Amniotic stem cell (primary cell): Measurements from ENCODE around the gene TNFSF9.

Experiments used
- DNase-seq: peaks from one replicate; lab custom pipeline; 2025; lab: John Stamatoyannopoulos, UW

Gene TNFSF9

GRCh38 chr19:6530386-6531162 is at the start of gene TNFSF9:
TSS of gene TNFSF9 (plus strand) at chr19:6531026. CDS start at chr19:6531037, 11 bp downstream.
- peak; percentile 53 for DNase-seq

- no peak for DNase-seq
Measured at GRCh38 chr19:6481541-6482342, 49.1 kb upstream of the TNFSF9 start, which contains the start of gene DENND1C. TSS of gene DENND1C (minus strand) at chr19:6481787. CDS start at chr19:6481695, 92 bp downstream.

DNA sequence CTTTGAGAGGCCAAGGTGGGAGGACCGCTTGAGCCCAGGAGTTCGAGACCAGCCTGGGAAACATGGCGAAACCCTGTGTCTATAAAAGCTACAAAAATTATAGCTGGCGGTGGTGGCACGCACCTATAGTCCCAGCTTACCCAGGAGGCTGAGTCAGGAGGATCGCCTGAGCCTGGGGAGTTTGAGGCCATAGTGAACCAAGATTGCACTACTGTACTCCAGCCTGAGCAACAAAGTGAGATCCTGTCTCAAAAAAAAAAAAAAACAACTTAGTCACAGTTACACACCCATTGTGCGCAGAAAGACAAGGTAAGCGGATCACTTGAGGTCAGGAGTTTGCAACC is 48.5 kb upstream of the TNFSF9 start:
- DNase-seq: no peak

- DNase-seq: no peak
Measured at GRCh38 chr19:6483235-6483634, 47.6 kb upstream of the TNFSF9 start.

GRCh38 chr19:6484230-6484629 is 46.6 kb upstream of the TNFSF9 start:
- no peak for DNase-seq

DNA sequence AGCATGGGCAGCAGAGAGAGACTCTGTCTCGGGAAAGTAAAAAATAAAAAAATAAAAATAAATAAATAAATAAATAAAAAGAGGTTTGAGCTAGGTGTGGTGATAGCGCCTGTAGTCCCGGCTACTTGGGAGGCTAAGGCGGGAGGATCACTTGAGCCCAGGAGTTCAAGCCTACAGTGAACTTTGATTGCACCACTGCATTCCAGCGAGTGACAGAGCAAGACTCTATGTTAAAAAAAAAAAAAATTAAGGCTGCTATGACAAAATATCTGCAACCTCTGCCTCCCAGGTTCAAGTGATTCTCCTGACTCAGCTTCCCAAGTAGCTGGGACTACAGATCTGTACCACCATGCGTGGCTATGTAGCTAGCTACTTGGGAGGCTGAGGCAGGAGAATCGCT is 46.0 kb upstream of the TNFSF9 start:
- no peak for DNase-seq

- no peak for DNase-seq
Measured at GRCh38 chr19:6489278-6490061, 41.4 kb upstream of the TNFSF9 start.

DNA sequence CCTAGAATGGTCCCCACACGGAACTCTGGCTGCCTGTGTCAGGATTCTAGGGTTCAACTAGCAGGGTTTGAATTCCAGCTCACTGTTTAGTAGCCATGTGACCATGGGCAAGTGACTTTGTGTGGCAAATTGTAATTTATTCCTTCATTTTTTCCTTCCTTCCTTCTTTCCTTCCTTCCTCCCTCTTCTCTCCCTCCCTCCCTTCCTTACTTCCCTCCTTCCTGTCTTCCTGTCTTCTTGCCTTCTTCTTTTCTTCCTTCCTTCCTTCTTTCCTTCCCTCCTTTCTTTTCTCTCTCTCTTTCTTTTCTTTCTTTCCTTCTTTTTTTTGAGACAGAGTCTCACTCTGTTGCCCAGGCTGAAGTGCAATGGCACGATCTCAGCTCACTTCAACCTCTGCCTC is 40.7 kb upstream of the TNFSF9 start:
- DNase-seq: no peak

GRCh38 chr19:6491802-6492592 is 38.8 kb upstream of the TNFSF9 start:
- no peak for DNase-seq

DNA sequence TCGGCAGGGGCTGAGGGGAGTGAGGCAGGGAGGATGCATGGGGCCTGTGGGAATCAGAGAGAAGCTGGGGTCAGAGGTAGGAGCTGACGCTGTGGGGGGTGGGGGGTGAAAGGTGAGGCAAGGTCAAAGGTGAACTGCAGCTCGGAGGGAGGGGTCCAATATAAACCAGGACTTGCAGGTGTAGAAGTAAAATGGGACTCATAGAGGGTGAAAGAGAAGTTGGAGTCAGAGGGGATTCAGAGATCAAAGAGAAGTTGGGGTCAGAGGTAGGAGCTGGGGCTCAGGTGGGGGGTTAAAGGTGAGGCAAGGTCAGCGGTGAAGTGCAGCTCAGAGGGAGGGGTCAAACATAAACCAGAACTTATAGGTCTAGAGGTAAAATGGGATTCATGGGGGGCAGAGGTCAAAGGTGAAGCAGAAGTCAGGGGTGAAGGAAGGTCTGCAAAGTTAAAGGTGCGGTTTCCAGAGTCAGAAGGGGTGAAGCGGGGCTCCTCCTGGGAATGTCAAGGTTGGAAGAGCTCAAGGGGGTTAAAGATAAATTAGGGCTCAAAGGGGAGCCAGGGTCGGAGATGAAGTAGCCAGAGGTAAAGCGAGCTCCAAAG is 36.3 kb upstream of the TNFSF9 start:
- DNase-seq: no peak

- no peak for DNase-seq
Measured at GRCh38 chr19:6495947-6496346, 34.9 kb upstream of the TNFSF9 start.

GRCh38 chr19:6498294-6499036 is 32.4 kb upstream of the TNFSF9 start:
- DNase-seq: no peak

- no peak for DNase-seq
Measured at GRCh38 chr19:6499052-6499790, 31.6 kb upstream of the TNFSF9 start.

GRCh38 chr19:6500837-6501739 is 29.7 kb upstream of the TNFSF9 start:
- no peak for DNase-seq

DNA sequence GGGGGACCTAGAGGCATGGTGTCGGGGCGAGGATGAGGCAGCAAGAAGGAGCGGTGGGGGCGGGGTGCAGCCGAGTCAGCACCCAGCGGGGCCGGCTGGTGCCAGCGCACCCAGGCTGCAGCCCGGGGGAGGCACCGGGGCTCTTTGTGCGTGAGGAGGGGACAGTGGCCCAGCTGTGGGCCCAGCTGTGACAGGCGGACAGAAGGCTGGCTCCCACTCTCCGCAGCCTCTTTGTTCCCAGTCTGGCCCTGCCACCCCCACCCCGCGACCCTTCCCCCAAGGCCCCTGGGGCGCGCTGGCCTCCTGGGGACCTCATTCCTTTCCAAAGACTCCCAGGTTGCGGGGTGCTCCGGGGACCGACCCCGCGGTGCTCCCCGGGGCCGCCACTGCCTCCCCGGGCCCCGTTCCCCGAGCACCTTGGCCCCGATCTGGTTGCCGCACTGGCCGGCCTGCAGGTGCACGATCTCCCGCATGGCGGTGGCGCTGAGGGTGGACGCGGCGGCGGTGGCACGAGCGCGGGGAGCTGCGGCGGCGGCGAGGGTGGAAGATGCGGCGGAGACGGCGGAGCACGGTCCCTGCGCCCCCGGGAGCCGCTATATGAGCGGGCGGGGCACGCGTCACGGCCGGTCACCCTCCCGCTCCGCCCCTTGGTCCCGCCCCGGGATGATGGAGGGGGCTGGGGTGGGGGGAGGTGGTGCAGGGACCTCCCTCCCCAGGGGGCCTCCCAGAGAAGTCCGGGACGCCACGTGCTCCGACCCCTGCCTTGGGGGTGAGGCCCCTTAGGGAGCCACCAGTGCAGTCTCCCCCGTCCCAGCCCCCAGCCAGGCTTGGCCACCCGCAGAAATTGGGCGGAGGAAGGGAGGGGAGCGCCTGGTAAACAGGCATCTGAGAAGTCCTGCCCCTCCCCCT is 28.8 kb upstream of the TNFSF9 start, which contains the start of gene TUBB4A:
TUBB4A (minus strand) TSS at position 570 of the 909 bp plus-strand sequence; CDS start at position 473, 97 bp downstream.
- no peak for DNase-seq

- no peak for DNase-seq
Measured at GRCh38 chr19:6503407-6504201, 27.2 kb upstream of the TNFSF9 start.
